B cell (primary cell): ENCODE results near the gene SORL1. TPM values are rescaled to one million over a fixed set of nuclear protein-coding genes. Genes with fewer than 3 reads are reported as not detected.

Experiments
- ATAC-seq: fragments of 200-7000 bp; cut with Tn5 transposase; one replicate; pipeline ENCODE4 v1.10.0; 2021; ENCODE audit warnings: low read depth, mild to moderate bottlenecking, moderate number of reproducible peaks, moderate library complexity
- CTCF ChIA-PET: fragments of 350-600 bp; sonication (Branson Sonifier 250); formaldehyde crosslinking; loops from one replicate; lab custom pipeline; 2021; ENCODE audit warnings: antibody characterized with exemption, inconsistent platforms; lab: Charles Lee
- POLR2A ChIA-PET: fragments of 350-600 bp; sonication (Branson Sonifier 250); formaldehyde crosslinking; loops from one replicate; lab custom pipeline; 2021; ENCODE audit warnings: antibody characterized with exemption; lab: Charles Lee
- DNase-seq: peaks from one replicate; pipeline ENCODE4 v3.0.0; 2013
- H2AFZ ChIP-seq: 2 replicates; pipeline ENCODE4 v1.6.1; 2012; ENCODE audit warnings: mild to moderate bottlenecking, low read depth, low read length; ENCODE audit not compliant: insufficient read depth, poor library complexity, severe bottlenecking
- H3K27ac ChIP-seq, 2 donors: 1 replicate in 1 of 2; 2 replicates in 1 of 2; pipeline ENCODE4 v1.5.1; 2012 to 2013; ENCODE audit warnings: low read length in 2 of 2, mild to moderate bottlenecking in 2 of 2, moderate library complexity in 1 of 2
- H3K27me3 ChIP-seq, 4 experiments: fragments of 200-600 bp in 1 of 4; sonication (generic) in 1 of 4; replicated peaks in 1 of 4; 1 replicate in 2 of 4; 2 replicates in 2 of 4; pipeline versions ENCODE4 v1.6.1 to v1.7.0; 2013 to 2016; ENCODE audit warnings: low read length in 3 of 4, mild to moderate bottlenecking in 2 of 4, mixed read lengths in 1 of 4, moderate library complexity in 1 of 4; ENCODE audit not compliant: insufficient read depth in 4 of 4, control insufficient read depth in 3 of 4; ENCODE audit errors: control extremely low read depth in 1 of 4
- H3K36me3 ChIP-seq, 2 experiments: replicated peaks in 1 of 2; 1 replicate in 1 of 2; 2 replicates in 1 of 2; pipeline versions ENCODE4 v1.6.1 to v1.7.1; 2013; ENCODE audit warnings: low read length in 1 of 2; ENCODE audit not compliant: insufficient read depth in 2 of 2, control insufficient read depth in 1 of 2; ENCODE audit errors: control extremely low read depth in 1 of 2, extremely low read depth in 1 of 2
- H3K4me1 ChIP-seq, 2 donors: fragments of 200-600 bp in 1 of 2; sonication (generic) in 1 of 2; 1 replicate in 1 of 2; 2 replicates in 1 of 2; pipeline versions ENCODE4 v1.5.1 to v1.6.1; 2013 to 2017; ENCODE audit warnings: low read length in 2 of 2; ENCODE audit not compliant: control insufficient read depth in 2 of 2, insufficient read depth in 2 of 2
- H3K4me2 ChIP-seq: replicated peaks from 2 replicates; pipeline ENCODE3; 2012; ENCODE audit warnings: mild to moderate bottlenecking, low read depth, low read length; ENCODE audit not compliant: poor library complexity, severe bottlenecking
- H3K4me3 ChIP-seq, 5 experiments: fragments of 200-600 bp in 1 of 5; sonication (generic) in 1 of 5; 1 replicate in 3 of 5; 2 replicates in 2 of 5; pipeline versions ENCODE4 v1.5.1 to v1.7.0; 2011 to 2016; ENCODE audit warnings: low read length in 4 of 5, mild to moderate bottlenecking in 4 of 5, low read depth in 2 of 5, control low read depth in 1 of 5, moderate library complexity in 1 of 5; ENCODE audit not compliant: insufficient read depth in 1 of 5; ENCODE audit errors: control extremely low read depth in 1 of 5, extremely low read depth in 1 of 5
- H3K79me2 ChIP-seq: fragments of 200-600 bp; sonication (generic); one replicate; pipeline ENCODE4 v1.6.0; 2016; ENCODE audit warnings: low read length; ENCODE audit not compliant: control insufficient read depth, insufficient read depth
- H3K9ac ChIP-seq: fragments of 200-600 bp; sonication (generic); 2 replicates; pipeline ENCODE4 v1.6.1; 2017; ENCODE audit warnings: mild to moderate bottlenecking, low read length, moderate library complexity
- H3K9me3 ChIP-seq, 3 donors: one replicate each; pipeline versions ENCODE4 v1.6.1 to v1.7.1; 2013; ENCODE audit warnings: low read length in 2 of 3; ENCODE audit not compliant: control insufficient read depth in 2 of 3, insufficient read depth in 1 of 3; ENCODE audit errors: control extremely low read depth in 1 of 3
- H4K20me1 ChIP-seq: 2 replicates; pipeline ENCODE4 v1.6.0; 2012; ENCODE audit warnings: mild to moderate bottlenecking, low read length; ENCODE audit not compliant: insufficient read depth, control insufficient read depth, poor library complexity, severe bottlenecking
- H3K27ac Mint-ChIP-seq: one replicate; pipeline ENCODE4 v1.8.0; 2021; ENCODE audit warnings: mixed read lengths
- H3K27me3 Mint-ChIP-seq: one replicate; pipeline ENCODE4 v1.8.0; 2021; ENCODE audit warnings: mixed read lengths
- H3K4me1 Mint-ChIP-seq: one replicate; pipeline ENCODE4 v1.8.0; 2021; ENCODE audit warnings: mixed read lengths
- H3K4me3 Mint-ChIP-seq: one replicate; pipeline ENCODE4 v1.8.0; 2021; ENCODE audit warnings: mixed read lengths
- H3K9me3 Mint-ChIP-seq: one replicate; pipeline ENCODE4 v1.8.0; 2022; ENCODE audit warnings: mixed read lengths; ENCODE audit not compliant: insufficient read depth
- EZH2 ChIP-seq: IDR thresholded peaks from 2 replicates; pipeline ENCODE4 v1.6.1; 2012; ENCODE audit warnings: borderline replicate concordance, low read depth, mild to moderate bottlenecking, moderate library complexity, low read length; ENCODE audit not compliant: insufficient read depth, poor library complexity, severe bottlenecking
- WGBS: methylation state at CpG from one replicate; pipeline ENCODE4 v1.1.5; 2013; ENCODE audit warnings: missing lambda C conversion rate; ENCODE audit not compliant: insufficient coverage; 5-methylcytosine and 5-hydroxymethylcytosine counted together
- intact Hi-C: fragments of 100-400 bp; cut with micrococcal nuclease; formaldehyde crosslinking; loops from one replicate; pipeline ENCODE4 v1.10.0; 2022
- polyA plus RNA-seq: library from polyadenylated mRNA; depleted of rRNA; stranded (reverse); fragments of >200 nt; gene quantifications from 2 replicates; pipeline ENCODE4 v1.2.3, GENCODE V29; 2012
- total RNA-seq, 2 donors: library from RNA; stranded (reverse); fragments of 120-200 nt in 1 of 2; gene quantifications; 1 replicate in 1 of 2; 2 replicates in 1 of 2; pipeline versions ENCODE4 v1.2.3 to v1.2.4, GENCODE V29; 2013 to 2022
- TF ChIP-seq, protein P1 (sequence below): fragments of 200-600 bp; IDR thresholded peaks from one replicate; pipeline ENCODE4 v1.8.0; 2022; ENCODE audit warnings: antibody characterized with exemption, mild to moderate bottlenecking

Gene SORL1
- total and polyA plus RNA-seq, 2 donors (not counting 1 experiment from before 2014, with no cell fraction given): 13.0 to 396 TPM

DNA sequence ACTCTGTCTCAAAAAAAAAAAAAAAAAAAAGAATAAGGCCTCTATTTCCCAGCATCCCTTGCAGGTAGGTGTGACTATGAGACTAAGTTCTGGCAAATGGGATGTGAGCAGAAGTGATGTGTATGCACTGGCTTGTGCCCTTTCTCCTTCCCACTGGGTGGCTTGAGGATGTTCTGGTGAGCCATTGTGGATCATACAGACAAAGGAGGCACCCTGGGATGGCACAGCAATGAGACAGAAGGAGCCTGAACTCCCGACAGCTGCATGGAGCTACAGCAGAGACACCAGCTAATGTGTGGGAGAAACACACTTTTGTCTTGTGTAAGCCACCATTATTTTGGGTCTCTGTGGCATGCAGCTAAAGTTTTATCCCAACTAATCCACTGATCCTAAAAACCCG is 10.6 kb upstream of the SORL1 start:
- no peak for DNase-seq
- H3K79me2 ChIP-seq: no peaks in the 10 kb centered on the region
- Mint-ChIP-seq H3K9me3 (no peaks in the 10 kb centered on the region), H3K4me3 (no peak overlapping the region), H3K4me1 (peaks cover 24% of the 10 kb centered on the region), H3K27me3 (no peaks in the 10 kb centered on the region), H3K27ac (no peak overlapping the region)
- TF ChIP-seq EZH2: no peak
- TF ChIP-seq, protein P1, sequence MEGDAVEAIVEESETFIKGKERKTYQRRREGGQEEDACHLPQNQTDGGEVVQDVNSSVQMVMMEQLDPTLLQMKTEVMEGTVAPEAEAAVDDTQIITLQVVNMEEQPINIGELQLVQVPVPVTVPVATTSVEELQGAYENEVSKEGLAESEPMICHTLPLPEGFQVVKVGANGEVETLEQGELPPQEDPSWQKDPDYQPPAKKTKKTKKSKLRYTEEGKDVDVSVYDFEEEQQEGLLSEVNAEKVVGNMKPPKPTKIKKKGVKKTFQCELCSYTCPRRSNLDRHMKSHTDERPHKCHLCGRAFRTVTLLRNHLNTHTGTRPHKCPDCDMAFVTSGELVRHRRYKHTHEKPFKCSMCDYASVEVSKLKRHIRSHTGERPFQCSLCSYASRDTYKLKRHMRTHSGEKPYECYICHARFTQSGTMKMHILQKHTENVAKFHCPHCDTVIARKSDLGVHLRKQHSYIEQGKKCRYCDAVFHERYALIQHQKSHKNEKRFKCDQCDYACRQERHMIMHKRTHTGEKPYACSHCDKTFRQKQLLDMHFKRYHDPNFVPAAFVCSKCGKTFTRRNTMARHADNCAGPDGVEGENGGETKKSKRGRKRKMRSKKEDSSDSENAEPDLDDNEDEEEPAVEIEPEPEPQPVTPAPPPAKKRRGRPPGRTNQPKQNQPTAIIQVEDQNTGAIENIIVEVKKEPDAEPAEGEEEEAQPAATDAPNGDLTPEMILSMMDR: no peak
- no peak overlapping the region for H3K4me2 ChIP-seq
- H4K20me1 ChIP-seq: no peaks in the 10 kb centered on the region
- H3K9me3 ChIP-seq: no peaks in the 10 kb centered on the region
- no peak overlapping the region for H2AFZ ChIP-seq
- no peak overlapping the region for H3K27ac ChIP-seq
- H3K4me1 ChIP-seq: peaks cover 11 to 15% of the 10 kb centered on the region in 2 donors
- intact Hi-C loops: no loop called here
- CTCF ChIA-PET: interaction anchor here (0.6 to 1.7 kb wide), 2 partner anchors 15 to 23 kb away, joined by 3 to 6 read pairs; no protein-coding TSS in a partner anchor
- WGBS: no CpG with 5 or more reads among the region's 2 CpGs
- H3K36me3 ChIP-seq: no peaks in the 10 kb centered on the region
- H3K9ac ChIP-seq: no peak overlapping the region
- ATAC-seq: no peak
- POLR2A ChIA-PET: no interaction called here
- no peak overlapping the region for H3K4me3 ChIP-seq
- no peaks in the 10 kb centered on the region for H3K27me3 ChIP-seq

DNA sequence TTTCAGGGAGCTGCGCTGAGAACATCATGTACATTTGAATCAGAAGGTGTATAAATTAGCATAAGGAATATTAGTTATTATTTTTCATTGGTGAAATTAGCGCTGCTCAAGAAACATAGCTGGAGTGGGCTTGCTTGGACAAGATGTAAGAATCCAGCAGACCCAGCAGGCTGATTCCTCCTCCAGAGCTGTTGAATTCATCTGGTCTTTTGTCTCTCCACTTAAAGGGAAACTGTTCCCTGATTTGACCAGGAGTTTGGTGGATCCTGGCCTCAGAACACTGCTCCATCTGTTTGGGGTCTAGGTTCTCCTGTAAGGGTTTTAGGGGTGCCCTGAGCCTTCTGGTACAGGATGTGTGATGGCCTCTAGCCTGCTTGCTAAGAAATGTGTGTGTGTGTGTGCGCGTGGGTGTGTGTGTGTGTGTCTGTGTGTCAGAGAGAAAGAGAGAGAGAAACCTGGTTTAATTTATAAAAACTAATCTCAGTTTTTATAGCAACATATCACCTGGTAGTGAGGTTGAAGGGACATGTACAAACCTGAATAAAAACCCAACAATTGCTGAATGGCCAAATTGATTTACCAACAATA is 8.3 kb upstream of the SORL1 start:
- ATAC-seq: no peak
- WGBS: 100% methylated on average over 2 of the region's 4 CpGs
- no peaks in the 10 kb centered on the region for H3K79me2 ChIP-seq
- Mint-ChIP-seq H3K4me1 (peaks cover 40% of the 10 kb centered on the region), H3K27me3 (no peaks in the 10 kb centered on the region), H3K4me3 (no peak overlapping the region), H3K27ac (no peak overlapping the region), H3K9me3 (no peaks in the 10 kb centered on the region)
- H3K27me3 ChIP-seq: no peaks in the 10 kb centered on the region
- H3K4me2 ChIP-seq: no peak overlapping the region
- H3K9ac ChIP-seq: no peak overlapping the region
- H3K9me3 ChIP-seq: no peaks in the 10 kb centered on the region
- no peak overlapping the region for H2AFZ ChIP-seq
- H3K36me3 ChIP-seq: no peaks in the 10 kb centered on the region
- no peak overlapping the region for H3K4me3 ChIP-seq
- H3K27ac ChIP-seq: no peak overlapping the region
- no peak for TF ChIP-seq EZH2
- TF ChIP-seq, protein P1: no peak
- POLR2A ChIA-PET: no interaction called here
- H3K4me1 ChIP-seq: peaks cover 34 to 38% of the 10 kb centered on the region in 2 donors
- CTCF ChIA-PET: interaction anchor here (0.6 to 1.7 kb wide), 5 partner anchors 9 to 50 kb away, joined by 3 to 6 read pairs (median 4); partner anchors contain the start of genes SORL1 and SORL1-AS1
- no peaks in the 10 kb centered on the region for H4K20me1 ChIP-seq
- DNase-seq: no peak
- intact Hi-C loops: no loop called here
